Breast epithelium (tissue), 3 donors: ENCODE data around the gene TMF1.

Experiments
- POLR2A ChIP-seq: fragments of 450-650 bp; IDR thresholded peaks from one replicate; pipeline ENCODE4 v1.6.1; 2016; ENCODE audit warnings: antibody characterized with exemption, mild to moderate bottlenecking, moderate library complexity
- TF ChIP-seq, protein P1 (sequence below), 3 donors: fragments of 450-650 bp; IDR thresholded peaks; one replicate each; pipeline ENCODE4 v1.5.1; 2016 to 2017; ENCODE audit warnings: antibody characterized with exemption in 3 of 3, mild to moderate bottlenecking in 3 of 3, moderate library complexity in 3 of 3

DNA sequence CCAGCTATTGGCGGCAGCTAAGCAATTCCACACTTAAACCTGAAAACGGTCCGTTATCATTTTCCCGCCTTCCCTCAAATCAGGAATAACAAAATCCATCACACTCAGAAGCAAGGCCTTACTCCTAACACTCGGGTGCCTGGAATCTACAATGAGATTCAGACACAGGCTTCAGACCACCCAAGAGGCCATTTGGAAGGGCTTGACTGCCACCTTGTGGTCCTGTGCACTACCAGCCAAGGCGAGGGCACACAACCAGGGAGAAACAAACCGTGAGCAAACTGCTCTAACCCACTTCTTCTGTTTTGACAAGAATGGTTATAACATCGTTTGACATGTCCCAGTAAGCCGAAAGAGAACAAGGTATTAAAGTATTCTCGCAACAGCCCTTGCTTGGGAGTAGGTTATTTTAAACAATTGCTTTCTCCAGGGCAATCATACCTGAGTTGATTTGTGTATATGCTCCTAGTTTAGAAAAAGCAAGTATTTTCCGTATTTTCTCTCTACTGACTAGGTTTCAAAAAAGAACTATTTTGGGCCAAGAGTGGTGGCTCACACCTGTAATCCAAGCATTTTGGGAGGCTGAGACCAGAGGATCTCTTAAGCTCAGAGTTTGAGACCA lies 79.7 kb downstream of the TMF1 start:
- TF ChIP-seq, protein P1, sequence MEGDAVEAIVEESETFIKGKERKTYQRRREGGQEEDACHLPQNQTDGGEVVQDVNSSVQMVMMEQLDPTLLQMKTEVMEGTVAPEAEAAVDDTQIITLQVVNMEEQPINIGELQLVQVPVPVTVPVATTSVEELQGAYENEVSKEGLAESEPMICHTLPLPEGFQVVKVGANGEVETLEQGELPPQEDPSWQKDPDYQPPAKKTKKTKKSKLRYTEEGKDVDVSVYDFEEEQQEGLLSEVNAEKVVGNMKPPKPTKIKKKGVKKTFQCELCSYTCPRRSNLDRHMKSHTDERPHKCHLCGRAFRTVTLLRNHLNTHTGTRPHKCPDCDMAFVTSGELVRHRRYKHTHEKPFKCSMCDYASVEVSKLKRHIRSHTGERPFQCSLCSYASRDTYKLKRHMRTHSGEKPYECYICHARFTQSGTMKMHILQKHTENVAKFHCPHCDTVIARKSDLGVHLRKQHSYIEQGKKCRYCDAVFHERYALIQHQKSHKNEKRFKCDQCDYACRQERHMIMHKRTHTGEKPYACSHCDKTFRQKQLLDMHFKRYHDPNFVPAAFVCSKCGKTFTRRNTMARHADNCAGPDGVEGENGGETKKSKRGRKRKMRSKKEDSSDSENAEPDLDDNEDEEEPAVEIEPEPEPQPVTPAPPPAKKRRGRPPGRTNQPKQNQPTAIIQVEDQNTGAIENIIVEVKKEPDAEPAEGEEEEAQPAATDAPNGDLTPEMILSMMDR (IDR thresholded peaks at IDR 0.05): peak in 2 of 3 donors; percentile 24 to 35
- TF ChIP-seq POLR2A: no peak
